Duodenal mucosa (tissue), 2 donors: ENCODE measurements around the gene TRIM67.

Experiments used
- H3K27ac ChIP-seq: one replicate; pipeline ENCODE4 v1.7.0; 2013; ENCODE audit warnings: low read depth, low read length
- H3K27me3 ChIP-seq, 2 donors: one replicate each; pipeline ENCODE4 v1.7.0; 2013; ENCODE audit warnings: low read length in 2 of 2, control low read depth in 1 of 2; ENCODE audit not compliant: insufficient read depth in 2 of 2, control insufficient read depth in 1 of 2
- H3K36me3 ChIP-seq, 2 donors: one replicate each; pipeline ENCODE4 v1.7.0; 2013; ENCODE audit warnings: low read length in 2 of 2, control low read depth in 1 of 2; ENCODE audit not compliant: insufficient read depth in 2 of 2, control insufficient read depth in 1 of 2
- H3K4me1 ChIP-seq, 2 donors: one replicate each; pipeline ENCODE4 v1.7.0; 2013; ENCODE audit warnings: low read length in 2 of 2, control low read depth in 1 of 2; ENCODE audit not compliant: insufficient read depth in 2 of 2, control insufficient read depth in 1 of 2
- H3K4me3 ChIP-seq, 2 donors: one replicate each; pipeline ENCODE4 v1.7.0; 2013; ENCODE audit warnings: low read length in 2 of 2, low read depth in 1 of 2
- H3K9ac ChIP-seq, 2 donors: one replicate each; pipeline ENCODE4 v1.7.0; 2013; ENCODE audit warnings: low read length in 2 of 2, low read depth in 1 of 2
- H3K9me3 ChIP-seq, 2 donors: one replicate each; pipeline ENCODE4 v1.7.0; 2013; ENCODE audit warnings: low read length in 2 of 2, control low read depth in 1 of 2; ENCODE audit not compliant: control insufficient read depth in 1 of 2

The TRIM67 gene

DNA sequence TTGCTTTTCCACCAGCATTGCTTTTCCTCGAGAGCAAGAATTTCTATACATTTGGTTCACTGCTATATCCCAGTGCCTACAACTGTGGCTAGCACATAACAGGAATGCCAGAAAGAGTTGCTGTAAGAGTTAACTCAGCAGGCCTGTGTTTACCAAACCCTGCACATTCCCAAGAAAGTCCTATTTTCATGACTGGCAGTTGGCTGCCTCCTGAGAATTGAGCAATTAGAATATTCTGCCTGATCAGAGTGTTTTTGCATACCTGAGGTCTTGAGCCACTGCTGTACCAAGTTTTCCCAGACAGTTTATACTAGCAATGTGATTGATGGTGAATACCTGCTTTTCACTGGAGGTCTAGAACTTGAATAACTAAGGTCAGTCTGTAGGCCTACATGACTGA is 76.4 kb downstream of the TRIM67 start:
- Histone ChIP-seq H3K36me3 (peaks cover 17 to 25% of the 10 kb centered on the region in 2 donors), H3K27me3 (no peaks in the 10 kb centered on the region), H3K9ac (no peak overlapping the region), H3K27ac (no peak overlapping the region), H3K9me3 (no peaks in the 10 kb centered on the region), H3K4me3 (no peak overlapping the region), H3K4me1 (peaks cover 49 to 63% of the 10 kb centered on the region in 2 donors)

- H3K9me3 ChIP-seq, result no peaks in the 10 kb centered on the region
- H3K36me3 ChIP-seq, result peaks cover 17 to 25% of the 10 kb centered on the region in 2 donors
- peak overlapping the region; percentile 69 for H3K27ac ChIP-seq
- peak overlapping the region; percentile 90 to 100 for H3K4me3 ChIP-seq
- peaks cover 35 to 59% of the 10 kb centered on the region in 2 donors for H3K4me1 ChIP-seq
- peak overlapping the region; percentile 95 for H3K9ac ChIP-seq
- H3K27me3 ChIP-seq, result no peaks in the 10 kb centered on the region
These were observed 78.6 kb downstream of the TRIM67 start for GRCh38 chr1:231240531-231240882.

DNA sequence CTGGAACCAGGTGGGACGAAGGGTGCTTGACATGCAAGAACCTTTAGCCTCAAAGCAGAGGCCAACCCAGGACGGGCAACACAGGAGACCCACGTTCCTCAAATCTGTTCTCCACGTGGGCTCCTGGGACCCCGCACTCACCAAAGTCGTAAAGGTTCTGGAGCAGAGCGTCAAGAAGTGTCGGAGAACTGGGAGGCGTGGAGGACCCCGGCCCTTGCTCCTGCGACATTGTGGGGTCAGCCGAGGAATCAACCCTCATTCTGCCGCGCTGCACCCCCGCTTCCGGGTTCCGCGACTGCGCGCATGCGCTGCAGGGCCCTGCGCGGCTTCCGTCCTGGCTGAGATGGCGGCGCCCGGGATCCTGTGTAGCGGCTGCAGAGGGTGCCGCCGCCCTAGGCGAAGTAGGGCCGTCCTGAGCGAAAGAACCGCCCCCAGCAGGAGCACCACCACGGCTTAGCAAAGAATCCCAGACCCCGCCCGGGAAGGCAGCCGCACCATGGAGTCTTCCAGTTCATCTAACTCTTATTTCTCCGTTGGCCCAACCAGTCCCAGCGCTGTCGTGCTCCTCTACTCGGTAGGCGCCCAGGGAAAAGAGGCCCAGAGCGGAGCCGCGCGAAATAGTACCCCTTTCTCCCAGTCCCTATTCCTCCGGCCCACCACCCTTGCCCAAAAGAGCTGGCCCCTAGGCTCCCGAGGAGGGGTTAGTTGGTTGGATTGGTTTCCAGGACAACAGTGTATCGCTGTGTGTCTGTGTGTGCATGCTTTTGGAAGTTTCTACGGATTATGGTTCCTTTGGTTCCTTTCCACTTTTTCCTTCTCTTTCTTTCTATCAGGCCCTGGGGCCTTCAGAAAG is 79.3 kb downstream of the TRIM67 start, which contains the start of gene GNPAT:
TSS of gene GNPAT (plus strand) at position 330 of the 853 bp plus-strand sequence. CDS start at position 497, 167 bp downstream.
- H3K27me3 ChIP-seq, result no peaks in the 10 kb centered on the region
- no peaks in the 10 kb centered on the region for H3K9me3 ChIP-seq
- H3K27ac ChIP-seq, result peak within 1 kb of the TSS; percentile 69
- peak within 1 kb of the TSS; percentile 90 to 100 for H3K4me3 ChIP-seq
- H3K4me1 ChIP-seq, result peaks cover 29 to 53% of the 10 kb centered on the region in 2 donors
- H3K9ac ChIP-seq, result peak within 1 kb of the TSS; percentile 95
- peaks cover 17 to 21% of the 10 kb centered on the region in 2 donors for H3K36me3 ChIP-seq

DNA sequence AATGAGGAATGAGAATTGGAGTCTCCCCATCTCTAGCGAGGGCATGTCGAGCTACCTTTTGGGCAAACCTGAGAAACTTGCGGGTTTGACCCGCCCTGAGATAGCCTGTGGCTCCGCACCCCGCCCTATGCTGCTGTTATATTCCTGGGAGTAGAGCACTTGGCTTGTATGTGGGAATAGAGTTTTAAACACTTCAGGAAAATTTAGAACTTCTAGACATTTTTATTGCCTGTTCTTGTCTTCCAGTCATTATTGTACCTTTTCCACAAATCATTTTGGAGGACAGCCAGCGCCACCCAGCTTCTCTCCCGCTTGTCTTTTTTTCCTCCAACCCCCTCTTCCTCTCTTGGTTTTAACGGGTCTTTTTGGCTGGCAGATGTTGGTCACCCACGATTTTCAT is 79.9 kb downstream of the TRIM67 start:
- Histone ChIP-seq H3K27ac (no peak overlapping the region), H3K4me3 (peak overlapping the region; percentile 90 to 100), H3K27me3 (no peaks in the 10 kb centered on the region), H3K9me3 (no peaks in the 10 kb centered on the region), H3K36me3 (peaks cover 17 to 22% of the 10 kb centered on the region in 2 donors), H3K4me1 (peaks cover 25 to 47% of the 10 kb centered on the region in 2 donors), H3K9ac (peak overlapping the region; percentile 76 to 95)

DNA sequence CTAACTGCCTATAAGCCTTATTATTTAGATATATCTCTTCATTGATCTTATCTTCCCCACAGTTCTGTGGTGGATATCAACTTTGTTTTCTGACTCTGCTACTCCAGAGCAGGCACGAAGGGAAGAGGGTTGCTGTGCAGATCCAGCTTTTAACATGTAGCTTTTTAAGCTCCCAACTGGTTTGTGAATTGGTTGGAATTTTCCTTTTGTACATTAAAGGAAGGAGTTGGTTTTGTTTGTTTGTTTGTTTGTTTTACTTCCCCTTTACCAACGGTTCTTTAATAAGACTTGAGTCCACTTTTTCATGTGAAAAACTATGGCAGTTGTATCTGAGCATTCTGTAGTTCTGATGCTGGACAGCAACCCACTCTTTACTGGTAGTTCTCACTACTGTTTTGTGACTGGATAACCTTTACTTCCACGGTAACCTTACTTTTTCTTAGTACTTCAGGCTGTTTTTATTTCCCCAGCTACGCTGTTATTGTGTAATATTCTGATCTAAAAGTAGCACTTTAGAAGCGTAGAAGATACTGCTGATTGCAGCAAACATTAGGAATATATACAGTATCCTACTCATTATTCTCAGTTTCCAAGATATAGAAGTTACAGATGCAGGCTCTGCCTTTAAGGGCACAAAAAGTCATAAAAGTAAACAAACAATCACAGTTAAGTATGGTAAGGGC is 80.8 kb downstream of the TRIM67 start:
- Histone ChIP-seq H3K4me1 (peaks cover 22 to 38% of the 10 kb centered on the region in 2 donors), H3K27me3 (no peaks in the 10 kb centered on the region), H3K36me3 (peaks cover 9 to 20% of the 10 kb centered on the region in 2 donors), H3K9me3 (no peaks in the 10 kb centered on the region), H3K27ac (no peak overlapping the region), H3K9ac (peak overlapping the region; percentile 76 to 95), H3K4me3 (peak overlapping the region; percentile 90 to 100)

DNA sequence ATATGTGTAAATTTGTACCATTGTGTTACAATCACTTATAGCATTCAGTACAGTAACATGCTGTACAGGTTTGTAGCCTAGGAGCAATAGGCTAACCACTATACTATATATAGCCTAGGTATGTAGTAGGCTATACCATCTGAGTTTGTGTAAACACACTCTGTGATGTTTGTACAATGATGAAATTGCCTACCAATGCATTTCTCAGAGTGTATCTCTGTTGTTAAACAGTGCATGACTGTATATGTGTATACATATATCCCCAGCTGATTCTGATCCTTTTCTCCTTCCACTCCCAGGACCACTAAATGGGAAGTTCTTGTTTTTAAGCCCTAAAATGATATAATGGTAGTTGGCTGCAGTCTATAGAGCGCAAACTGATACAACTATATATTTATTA is 86.9 kb downstream of the TRIM67 start:
- no peaks in the 10 kb centered on the region for H3K9me3 ChIP-seq
- no peak overlapping the region for H3K4me3 ChIP-seq
- H3K27me3 ChIP-seq, result no peaks in the 10 kb centered on the region
- H3K36me3 ChIP-seq, result peaks cover 8 to 37% of the 10 kb centered on the region in 2 donors
- H3K9ac ChIP-seq, result no peak overlapping the region
- no peak overlapping the region for H3K27ac ChIP-seq
- H3K4me1 ChIP-seq, result peaks cover 0 to 6% of the 10 kb centered on the region in 2 donors

GRCh38 chr1:231252336-231252735 is 90.5 kb downstream of the TRIM67 start:
- Histone ChIP-seq H3K9me3 (no peaks in the 10 kb centered on the region), H3K27ac (no peak overlapping the region), H3K9ac (no peak overlapping the region), H3K4me1 (no peaks in the 10 kb centered on the region), H3K4me3 (no peak overlapping the region), H3K27me3 (no peaks in the 10 kb centered on the region), H3K36me3 (peaks cover 18 to 52% of the 10 kb centered on the region in 2 donors)

DNA sequence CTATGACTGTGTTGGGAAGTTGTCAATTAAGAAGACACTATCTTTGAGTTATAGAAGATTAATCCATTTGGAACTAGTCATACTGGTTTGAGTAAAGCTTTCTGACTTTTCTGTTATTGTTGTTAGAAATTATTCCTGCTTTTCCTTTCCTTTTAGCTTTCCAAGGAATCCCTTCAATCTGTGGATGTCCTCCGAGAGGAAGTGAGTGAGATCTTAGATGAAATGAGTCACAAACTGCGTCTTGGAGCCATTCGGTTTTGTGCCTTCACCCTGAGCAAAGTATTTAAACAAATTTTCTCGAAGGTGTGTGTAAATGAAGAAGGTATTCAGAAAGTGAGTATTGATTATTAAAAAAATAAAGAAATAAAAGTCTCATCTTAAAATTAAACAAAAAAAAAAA is 98.5 kb downstream of the TRIM67 start:
- H3K36me3 ChIP-seq, result peaks cover 45 to 78% of the 10 kb centered on the region in 2 donors
- H3K27me3 ChIP-seq, result no peaks in the 10 kb centered on the region
- H3K9me3 ChIP-seq, result peaks cover 0 to 10% of the 10 kb centered on the region in 2 donors
- H3K9ac ChIP-seq, result no peak overlapping the region
- H3K27ac ChIP-seq, result no peak overlapping the region
- H3K4me1 ChIP-seq, result no peaks in the 10 kb centered on the region
- H3K4me3 ChIP-seq, result no peak overlapping the region

GRCh38 chr1:231264642-231265041 is 102.8 kb downstream of the TRIM67 start:
- Histone ChIP-seq H3K4me3 (no peak overlapping the region), H3K27ac (no peak overlapping the region), H3K4me1 (no peaks in the 10 kb centered on the region), H3K9ac (no peak overlapping the region), H3K9me3 (no peaks in the 10 kb centered on the region), H3K27me3 (no peaks in the 10 kb centered on the region), H3K36me3 (peaks cover 43 to 84% of the 10 kb centered on the region in 2 donors)

GRCh38 chr1:231265379-231265778 is 103.5 kb downstream of the TRIM67 start:
- H3K9me3 ChIP-seq, result no peaks in the 10 kb centered on the region
- H3K4me3 ChIP-seq, result no peak overlapping the region
- H3K27me3 ChIP-seq, result no peaks in the 10 kb centered on the region
- H3K4me1 ChIP-seq, result no peaks in the 10 kb centered on the region
- H3K9ac ChIP-seq, result no peak overlapping the region
- peaks cover 40 to 84% of the 10 kb centered on the region in 2 donors for H3K36me3 ChIP-seq
- no peak overlapping the region for H3K27ac ChIP-seq
